Lower leg skin (tissue), 3 donors: ENCODE measurements around the gene AHCY.

ENCODE experiments used
- CTCF ChIP-seq, 3 donors: fragments of 450-650 bp; IDR thresholded peaks; one replicate each; pipeline ENCODE4 v1.5.1; 2016; ENCODE audit warnings: antibody characterized with exemption in 3 of 3, mild to moderate bottlenecking in 3 of 3, moderate library complexity in 2 of 3
- POLR2A ChIP-seq, 2 donors: fragments of 450-650 bp; IDR thresholded peaks; one replicate each; pipeline ENCODE4 v1.6.1; 2016 to 2017; ENCODE audit warnings: antibody characterized with exemption in 2 of 2, mild to moderate bottlenecking in 1 of 2, moderate library complexity in 1 of 2

- TF ChIP-seq CTCF (IDR thresholded peaks at IDR 0.05): no peak
- TF ChIP-seq POLR2A (IDR thresholded peaks at IDR 0.05): no peak
These were observed 65.2 kb downstream of the AHCY start for GRCh38 chr20:34237942-34238341.
